ENCODE measurements around the gene CTDP1. TPM values are rescaled to one million over a fixed set of nuclear protein-coding genes. Genes with fewer than 3 reads are reported as not detected.
"Not testable (repeated sequence)": the region's sequence is repeated elsewhere in the genome, so short reads cannot be mapped to it uniquely, and the experiment has no call there.

CTDP1 gene
- total RNA-seq, 3 donors from 2014 or later = 28.6 to 37.4 (median 30.1) TPM

DNA sequence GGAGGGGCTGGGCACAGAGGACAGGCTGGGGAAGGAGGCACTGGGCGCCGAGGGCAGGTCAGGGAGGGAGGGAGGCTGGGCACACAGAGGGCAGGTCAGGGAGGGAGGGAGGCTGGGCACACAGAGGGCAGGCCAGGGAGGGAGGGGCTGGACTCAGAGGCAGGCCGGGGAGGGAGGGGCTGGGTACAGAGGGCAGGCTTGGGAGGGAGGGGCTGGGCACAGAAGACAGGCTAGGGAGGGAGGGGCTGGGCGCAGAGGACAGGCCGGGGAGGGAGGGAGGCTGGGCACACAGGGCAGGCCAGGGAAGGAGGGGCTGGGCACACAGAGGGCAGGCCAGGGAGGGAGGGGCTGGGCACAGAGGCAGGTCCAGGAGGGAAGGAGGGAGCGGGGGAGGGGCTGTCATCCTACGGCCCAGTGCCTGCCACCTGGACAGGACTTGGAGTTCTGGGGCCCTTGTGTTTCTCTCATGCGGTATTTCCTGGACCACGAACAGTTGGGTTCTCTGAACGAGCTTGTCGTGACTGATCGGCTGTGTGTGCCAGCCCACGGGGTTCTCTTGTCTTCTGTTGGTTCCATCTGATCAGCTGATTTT is 71.5 kb downstream of the CTDP1 start:
- intact Hi-C loops (cut with DNase I, micrococcal nuclease) = no loop called here
- H3K4me1 ChIP-seq (ENCODE audit: low read depth) = peaks cover 4% of the 10 kb centered on the region
- TF ChIP-seq, protein P1, sequence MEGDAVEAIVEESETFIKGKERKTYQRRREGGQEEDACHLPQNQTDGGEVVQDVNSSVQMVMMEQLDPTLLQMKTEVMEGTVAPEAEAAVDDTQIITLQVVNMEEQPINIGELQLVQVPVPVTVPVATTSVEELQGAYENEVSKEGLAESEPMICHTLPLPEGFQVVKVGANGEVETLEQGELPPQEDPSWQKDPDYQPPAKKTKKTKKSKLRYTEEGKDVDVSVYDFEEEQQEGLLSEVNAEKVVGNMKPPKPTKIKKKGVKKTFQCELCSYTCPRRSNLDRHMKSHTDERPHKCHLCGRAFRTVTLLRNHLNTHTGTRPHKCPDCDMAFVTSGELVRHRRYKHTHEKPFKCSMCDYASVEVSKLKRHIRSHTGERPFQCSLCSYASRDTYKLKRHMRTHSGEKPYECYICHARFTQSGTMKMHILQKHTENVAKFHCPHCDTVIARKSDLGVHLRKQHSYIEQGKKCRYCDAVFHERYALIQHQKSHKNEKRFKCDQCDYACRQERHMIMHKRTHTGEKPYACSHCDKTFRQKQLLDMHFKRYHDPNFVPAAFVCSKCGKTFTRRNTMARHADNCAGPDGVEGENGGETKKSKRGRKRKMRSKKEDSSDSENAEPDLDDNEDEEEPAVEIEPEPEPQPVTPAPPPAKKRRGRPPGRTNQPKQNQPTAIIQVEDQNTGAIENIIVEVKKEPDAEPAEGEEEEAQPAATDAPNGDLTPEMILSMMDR (IDR thresholded peaks at IDR 0.05) = no peak
- ATAC-seq (peak; percentile 93), DNase-seq (peak; percentile 88 to 92 (median 91))
- no peak overlapping the region for H3K4me3 ChIP-seq
- no peaks in the 10 kb centered on the region for H3K9me3 ChIP-seq
- H3K36me3 ChIP-seq (ENCODE audit: low read depth) = peaks cover 4% of the 10 kb centered on the region

DNA sequence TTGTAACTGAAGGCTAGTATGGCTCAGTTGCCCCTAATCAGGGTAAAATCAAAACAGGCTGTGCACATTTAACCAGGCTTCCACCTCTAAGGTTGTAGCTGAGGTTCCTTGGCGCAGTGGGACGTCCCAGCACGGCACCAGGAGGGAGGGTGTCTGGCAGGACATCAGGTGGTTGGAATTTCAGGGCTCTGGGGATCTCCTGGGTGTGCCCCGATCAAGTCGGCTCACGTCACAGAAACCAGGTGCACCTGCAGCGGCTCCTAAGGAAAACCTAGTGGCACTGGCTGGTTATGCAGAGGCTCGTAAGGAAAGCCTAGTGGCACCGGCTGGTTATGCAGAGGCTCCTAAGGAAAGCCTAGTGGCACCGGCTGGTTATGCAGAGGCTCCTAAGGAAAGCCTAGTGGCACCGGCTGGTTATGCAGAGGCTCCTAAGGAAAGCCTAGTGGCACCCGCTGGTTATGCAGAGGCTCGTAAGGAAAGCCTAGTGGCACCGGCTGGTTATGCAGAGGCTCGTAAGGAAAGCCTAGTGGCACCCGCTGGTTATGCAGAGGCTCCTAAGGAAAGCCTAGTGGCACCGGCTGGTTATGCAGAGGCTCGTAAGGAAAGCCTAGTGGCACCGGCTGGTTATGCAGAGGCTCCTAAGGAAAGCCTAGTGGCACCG is 72.4 kb downstream of the CTDP1 start:
- H3K36me3 ChIP-seq (ENCODE audit: low read depth); H3K4me1 ChIP-seq (ENCODE audit: low read depth); H3K9me3 ChIP-seq; H3K4me3 ChIP-seq; intact Hi-C loops (cut with DNase I, micrococcal nuclease): not testable (repeated sequence)
- DNase-seq = peak; percentile 29 to 61 (median 52)
- ATAC-seq = peak; percentile 51

DNA sequence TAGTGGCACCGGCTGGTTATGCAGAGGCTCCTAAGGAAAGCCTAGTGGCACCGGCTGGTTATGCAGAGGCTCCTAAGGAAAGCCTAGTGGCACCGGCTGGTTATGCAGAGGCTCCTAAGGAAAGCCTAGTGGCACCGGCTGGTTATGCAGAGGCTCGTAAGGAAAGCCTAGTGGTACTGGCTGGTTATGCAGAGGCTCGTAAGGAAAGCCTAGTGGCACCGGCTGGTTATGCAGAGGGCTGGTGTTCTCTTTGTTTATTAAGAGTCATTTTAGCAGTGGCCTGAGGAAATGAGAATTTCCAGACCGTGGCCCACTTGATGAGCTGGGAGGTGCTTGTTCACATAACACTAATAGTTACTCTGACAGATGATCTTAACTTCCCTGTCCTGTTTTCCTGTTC is 73.3 kb downstream of the CTDP1 start:
- intact Hi-C loops (cut with DNase I, micrococcal nuclease); H3K9me3 ChIP-seq; H3K4me3 ChIP-seq; H3K36me3 ChIP-seq (ENCODE audit: low read depth); ATAC-seq; H3K4me1 ChIP-seq (ENCODE audit: low read depth): not testable (repeated sequence)
- peak in 1 of 3 donors; percentile 9 for DNase-seq

DNA sequence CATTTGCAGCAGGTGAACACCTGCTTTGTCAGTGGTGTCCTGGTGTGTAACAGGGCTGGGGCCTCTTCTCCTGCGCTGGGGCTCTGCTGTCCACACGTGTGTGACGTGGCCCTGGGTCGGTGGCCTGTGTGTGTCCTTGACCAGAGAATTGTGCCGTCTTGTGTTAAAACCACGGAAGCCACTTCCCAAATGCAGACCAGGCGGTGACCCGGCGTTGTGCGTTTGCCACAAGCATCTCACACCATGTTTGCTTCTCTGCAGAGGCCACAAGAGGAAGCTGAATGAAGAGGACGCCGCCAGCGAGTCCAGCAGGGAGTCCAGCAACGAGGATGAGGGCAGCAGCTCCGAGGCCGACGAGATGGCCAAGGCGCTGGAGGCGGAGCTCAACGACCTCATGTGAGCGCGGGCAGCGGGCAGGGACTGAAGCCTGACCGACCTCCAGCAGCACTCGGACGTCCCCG is 73.8 kb downstream of the CTDP1 start:
- Histone ChIP-seq H3K4me1 (ENCODE audit: low read depth) (peaks cover 4% of the 10 kb centered on the region), H3K36me3 (ENCODE audit: low read depth) (peaks cover 4% of the 10 kb centered on the region), H3K4me3 (no peak overlapping the region), H3K9me3 (no peaks in the 10 kb centered on the region)
- TF ChIP-seq, protein P1 (IDR thresholded peaks at IDR 0.05) = no peak
- intact Hi-C loops (cut with DNase I, micrococcal nuclease) = no loop called here
- ATAC-seq (no peak), DNase-seq (peak in 1 of 3 donors; percentile 37)

DNA sequence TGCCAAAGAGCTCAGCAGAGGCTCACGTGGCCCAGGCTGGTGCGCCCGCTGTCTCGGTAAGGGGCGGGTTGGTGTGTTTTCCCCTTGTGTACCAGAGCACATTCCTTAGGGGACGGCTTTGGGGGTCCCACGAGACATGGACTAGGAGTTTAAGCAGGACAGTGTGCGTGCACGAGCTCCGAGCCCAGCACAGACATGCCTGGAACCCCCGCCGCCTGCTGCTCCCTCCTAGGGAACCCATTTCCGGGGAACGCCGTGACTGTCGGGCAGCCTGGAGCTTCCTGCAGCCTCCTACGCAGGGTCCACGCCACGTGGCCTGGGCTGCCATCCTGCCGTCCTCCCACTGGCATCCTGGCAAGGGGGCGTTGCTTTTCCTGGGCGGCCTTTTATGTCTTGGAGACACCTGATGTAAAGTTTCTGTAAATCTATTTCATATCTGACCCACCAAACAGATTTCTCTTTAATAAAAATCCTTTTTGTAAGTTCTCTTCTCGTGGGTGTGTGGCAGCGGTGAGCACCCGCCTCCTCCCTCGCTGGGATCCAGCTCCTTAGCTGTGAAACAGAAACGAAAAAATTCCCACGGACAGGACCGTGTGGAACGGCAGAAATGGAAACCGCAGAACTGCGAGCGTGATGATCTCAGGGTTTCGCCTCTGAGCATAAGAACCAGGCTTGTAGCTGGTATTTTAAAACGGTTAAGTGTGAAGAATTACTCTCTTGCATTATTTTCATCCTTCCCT is 74.6 kb downstream of the CTDP1 start:
- ATAC-seq (no peak), DNase-seq (no peak)
- H3K36me3 ChIP-seq (ENCODE audit: low read depth) = peaks cover 4% of the 10 kb centered on the region
- H3K9me3 ChIP-seq = no peaks in the 10 kb centered on the region
- TF ChIP-seq, protein P1 (IDR thresholded peaks at IDR 0.05) = no peak
- H3K4me1 ChIP-seq (ENCODE audit: low read depth) = peaks cover 4% of the 10 kb centered on the region
- intact Hi-C loops (cut with DNase I, micrococcal nuclease) = no loop called here
- no peak overlapping the region for H3K4me3 ChIP-seq

DNA sequence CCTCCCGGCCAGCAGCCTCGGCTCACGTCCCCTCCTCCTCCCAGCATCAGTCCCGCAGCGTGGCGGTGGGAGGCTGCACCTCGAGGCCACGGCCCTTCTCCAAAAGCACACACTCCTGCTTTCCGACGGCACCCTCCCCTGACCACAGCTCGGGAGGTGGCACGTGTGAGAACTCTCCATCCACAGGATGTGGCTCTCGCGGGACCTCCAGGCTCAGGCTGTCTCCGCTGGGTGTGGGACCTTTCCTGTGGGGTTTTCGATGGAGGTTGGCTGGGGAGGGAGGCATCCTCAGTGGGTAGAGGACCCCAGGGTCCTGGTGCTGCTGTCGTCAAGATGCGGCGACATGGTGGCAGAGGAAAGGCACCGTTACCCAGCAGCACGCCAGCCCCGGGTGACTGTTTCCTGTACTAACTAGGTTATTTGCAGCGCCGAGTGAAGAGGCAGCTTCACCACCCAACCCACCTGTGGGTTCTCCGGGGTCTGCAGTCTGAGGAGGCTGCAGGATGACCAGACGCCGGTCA is 75.3 kb downstream of the CTDP1 start:
- TF ChIP-seq, protein P1 (IDR thresholded peaks at IDR 0.05) = no peak
- intact Hi-C loops (cut with DNase I, micrococcal nuclease) = no loop called here
- ATAC-seq = no peak

More for the DNA sequence above, 75.3 kb downstream of the CTDP1 start:
- no peak for DNase-seq
- H3K9me3 ChIP-seq = no peaks in the 10 kb centered on the region
- peaks cover 4% of the 10 kb centered on the region for H3K4me1 ChIP-seq (ENCODE audit: low read depth)
- peaks cover 4% of the 10 kb centered on the region for H3K36me3 ChIP-seq (ENCODE audit: low read depth)
- H3K4me3 ChIP-seq = no peak overlapping the region

Measured in mucosa of descending colon (tissue), 3 donors.